Endothelial cell of umbilical vein (primary cell): Measurements from ENCODE around the gene TBC1D23.

Source experiments
- CTCF ChIP-seq, 2 donors: IDR thresholded peaks; 1 replicate in 1 of 2; 2 replicates in 1 of 2; pipeline ENCODE4 v1.5.1; 2011; ENCODE audit warnings: low read length in 2 of 2, mild to moderate bottlenecking in 2 of 2, moderate library complexity in 2 of 2, control low read depth in 1 of 2, inconsistent platforms in 1 of 2, low read depth in 1 of 2; ENCODE audit not compliant: insufficient read depth in 1 of 2; ENCODE audit errors: extremely low read depth in 1 of 2
- EZH2 ChIP-seq: IDR thresholded peaks from 2 replicates; pipeline ENCODE4 v1.6.1; 2012; ENCODE audit warnings: borderline replicate concordance, low read depth, mild to moderate bottlenecking, moderate library complexity, low read length, inconsistent platforms; ENCODE audit not compliant: severe bottlenecking
- FOS ChIP-seq: IDR thresholded peaks from 2 replicates; pipeline ENCODE4 v1.6.1; 2011; ENCODE audit warnings: mild to moderate bottlenecking, low read length, moderate library complexity, borderline replicate concordance; ENCODE audit not compliant: insufficient read depth
- GATA2 ChIP-seq: IDR thresholded peaks from 2 replicates; pipeline ENCODE4 v1.7.0; 2011; ENCODE audit warnings: low read depth, mild to moderate bottlenecking, moderate library complexity, mixed read lengths, low read length; ENCODE audit not compliant: insufficient read length, insufficient read depth
- JUN ChIP-seq: IDR thresholded peaks from 2 replicates; pipeline ENCODE4 v1.6.1; 2011; ENCODE audit warnings: borderline replicate concordance, low read depth; ENCODE audit not compliant: insufficient read length, insufficient read depth
- MYC ChIP-seq: IDR thresholded peaks from one replicate; pipeline ENCODE4 v1.6.1; 2011; ENCODE audit warnings: mild to moderate bottlenecking, low read depth, low read length
- POLR2A ChIP-seq: IDR thresholded peaks from 2 replicates; pipeline ENCODE4 v1.6.1; 2012; ENCODE audit warnings: low read depth, mild to moderate bottlenecking, control low read depth, low read length
- POLR2AphosphoS5 ChIP-seq: IDR thresholded peaks from 2 replicates; pipeline ENCODE4 v1.6.1; 2012; ENCODE audit warnings: low read depth, mild to moderate bottlenecking, control low read depth, low read length, moderate library complexity; ENCODE audit not compliant: insufficient read depth

- TF ChIP-seq CTCF (IDR thresholded peaks at IDR 0.05; ENCODE audit: extremely low read depth in 1 of 2, insufficient read depth in 1 of 2, low read depth in 1 of 2, low read length in 2 of 2) (no peak), POLR2A (no peak), MYC (no peak), POLR2AphosphoS5 (no peak), FOS (no peak), JUN (no peak), EZH2 (no peak), GATA2 (no peak)
Measured at GRCh38 chr3:100324044-100324443, 63.3 kb downstream of the TBC1D23 start.
